AG09319 (cell line): ENCODE measurements around the gene TIPRL.

Source experiments
- DNase-seq: peaks from one replicate; pipeline ENCODE4 v3.0.0-alpha.2; 2010; ENCODE audit warnings: low read depth; ENCODE audit errors: extremely low read depth
- CTCF ChIP-seq: IDR thresholded peaks from 2 replicates; pipeline ENCODE4 v1.5.1; 2011; ENCODE audit warnings: low read depth, mild to moderate bottlenecking, inconsistent platforms, low read length, moderate library complexity

Gene TIPRL

GRCh38 chr1:168136709-168137514, 41.9 kb upstream of the TIPRL start, which contains the start of gene GPR161:
GPR161 (minus strand) TSS chr1:168136930; CDS start chr1:168104850, 32,080 bp downstream.
- TF ChIP-seq CTCF, result no peak
- DNase-seq, result no peak

GRCh38 chr1:168137515-168137821, 41.3 kb upstream of the TIPRL start:
- no peak for TF ChIP-seq CTCF
- no peak for DNase-seq

DNA sequence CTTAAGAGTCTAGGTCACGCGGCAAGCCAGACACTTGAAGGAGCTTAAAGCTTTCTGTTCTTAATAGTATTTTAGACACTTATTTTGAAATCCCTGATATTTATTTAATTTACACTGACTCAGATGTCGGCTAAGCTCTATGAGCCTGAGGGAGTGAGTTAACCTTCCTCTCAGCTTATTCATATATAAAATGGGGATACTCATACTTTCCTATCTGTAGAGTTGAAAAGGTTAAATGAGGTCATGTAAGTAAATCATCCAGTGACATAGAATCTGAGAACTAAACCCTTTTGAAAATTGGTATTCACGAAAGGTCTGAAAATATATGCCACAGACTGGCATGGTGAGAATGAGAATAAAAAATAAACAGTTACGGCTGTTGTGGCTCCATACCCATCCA, 40.6 kb upstream of the TIPRL start:
- TF ChIP-seq CTCF, result no peak
- no peak for DNase-seq

GRCh38 chr1:168139070-168139469, 39.7 kb upstream of the TIPRL start:
- TF ChIP-seq CTCF, result no peak
- no peak for DNase-seq

DNA sequence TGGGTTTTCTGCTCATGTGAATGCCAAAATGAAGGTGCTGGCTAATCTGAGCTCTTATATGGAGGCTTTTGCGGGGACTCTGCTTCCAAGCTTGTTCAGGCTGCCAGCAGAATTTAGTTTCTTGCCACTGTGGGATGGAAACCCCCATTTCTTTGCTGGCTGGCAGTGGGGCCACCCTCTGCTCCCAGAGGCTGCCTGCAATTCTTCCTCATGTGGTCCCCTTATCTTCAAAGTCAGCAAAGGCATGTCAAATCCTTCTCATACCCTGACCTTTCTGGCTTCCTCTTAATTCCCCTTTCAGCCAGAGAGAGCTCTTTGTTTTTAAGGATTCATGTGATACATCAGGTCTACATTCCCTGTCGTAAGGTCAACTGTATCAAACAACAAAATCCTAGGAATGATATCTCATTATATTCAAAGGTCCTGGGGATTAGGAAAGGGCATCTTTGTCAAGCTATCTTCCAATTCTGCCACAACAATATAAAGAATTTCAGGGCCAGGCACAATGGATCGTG, 36.8 kb upstream of the TIPRL start:
- no peak for DNase-seq
- no peak for TF ChIP-seq CTCF

DNA sequence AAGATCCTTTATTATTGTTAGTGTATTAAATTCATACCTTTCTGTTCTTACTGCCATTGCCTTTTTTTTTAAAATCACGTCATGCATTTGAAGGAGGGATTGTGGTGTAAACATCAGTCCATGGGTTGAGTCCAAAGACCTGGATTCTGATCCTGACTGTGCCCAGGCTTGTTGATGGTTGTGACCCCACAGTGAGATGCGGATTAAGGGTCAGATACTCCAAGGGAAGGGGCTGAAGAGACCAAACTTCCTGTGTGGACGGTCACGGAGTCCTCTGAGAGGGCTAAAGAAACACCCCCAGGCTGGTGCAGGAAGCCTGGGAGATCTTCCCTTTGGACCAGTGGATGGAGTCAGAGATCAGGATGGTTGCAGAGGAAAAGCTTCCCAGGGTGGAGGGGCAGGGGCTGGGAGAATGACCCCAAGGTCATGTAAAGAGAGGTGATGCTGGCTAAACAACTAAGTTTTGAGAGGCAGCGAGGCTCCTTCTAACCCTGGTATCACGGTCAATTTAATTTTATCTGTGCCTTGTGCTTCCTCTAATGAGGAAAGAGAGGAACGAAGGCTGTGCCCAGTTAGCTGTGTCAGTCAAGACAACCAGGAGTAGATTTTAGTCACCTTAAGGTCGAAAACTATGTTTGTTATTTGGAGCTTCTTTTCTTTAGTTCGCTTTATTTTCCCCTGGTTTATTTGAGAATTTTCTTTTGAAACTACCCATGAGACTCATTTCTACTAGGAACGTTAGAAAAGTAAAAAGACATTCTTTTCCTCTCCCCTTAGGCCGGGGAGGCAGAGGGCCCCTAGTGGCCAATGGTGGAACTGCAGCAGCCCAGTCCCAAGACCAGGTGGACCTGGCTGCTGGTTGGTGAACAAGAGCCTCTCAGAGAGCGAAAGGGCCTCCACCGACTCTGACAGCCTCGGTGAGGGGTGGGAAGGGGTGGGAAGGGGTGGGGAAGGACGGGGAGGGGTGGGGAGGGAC, 33.3 kb upstream of the TIPRL start:
- peak; percentile 59 for DNase-seq
- no peak; the same call in none of the 2 replicates for TF ChIP-seq CTCF

GRCh38 chr1:168146160-168146539, 32.6 kb upstream of the TIPRL start:
- TF ChIP-seq CTCF, result no peak
- no peak for DNase-seq
